COLO668 (cell line): Measurements from ENCODE around the gene VPS37B.
A peak's percentile ranks its signal among the peaks of the same experiment; 100 is the strongest.

Source experiments
- DNase-seq: peaks from one replicate; lab custom pipeline; 2025; ENCODE audit not compliant: unreplicated experiment; lab: John Stamatoyannopoulos, UW

Gene VPS37B

GRCh38 chr12:122842505-122843405, 53.2 kb downstream of the VPS37B start:
- peak; percentile 44 for DNase-seq

- peak; percentile 79 for DNase-seq
Observed at GRCh38 chr12:122841544-122842321, 54.2 kb downstream of the VPS37B start.

DNA sequence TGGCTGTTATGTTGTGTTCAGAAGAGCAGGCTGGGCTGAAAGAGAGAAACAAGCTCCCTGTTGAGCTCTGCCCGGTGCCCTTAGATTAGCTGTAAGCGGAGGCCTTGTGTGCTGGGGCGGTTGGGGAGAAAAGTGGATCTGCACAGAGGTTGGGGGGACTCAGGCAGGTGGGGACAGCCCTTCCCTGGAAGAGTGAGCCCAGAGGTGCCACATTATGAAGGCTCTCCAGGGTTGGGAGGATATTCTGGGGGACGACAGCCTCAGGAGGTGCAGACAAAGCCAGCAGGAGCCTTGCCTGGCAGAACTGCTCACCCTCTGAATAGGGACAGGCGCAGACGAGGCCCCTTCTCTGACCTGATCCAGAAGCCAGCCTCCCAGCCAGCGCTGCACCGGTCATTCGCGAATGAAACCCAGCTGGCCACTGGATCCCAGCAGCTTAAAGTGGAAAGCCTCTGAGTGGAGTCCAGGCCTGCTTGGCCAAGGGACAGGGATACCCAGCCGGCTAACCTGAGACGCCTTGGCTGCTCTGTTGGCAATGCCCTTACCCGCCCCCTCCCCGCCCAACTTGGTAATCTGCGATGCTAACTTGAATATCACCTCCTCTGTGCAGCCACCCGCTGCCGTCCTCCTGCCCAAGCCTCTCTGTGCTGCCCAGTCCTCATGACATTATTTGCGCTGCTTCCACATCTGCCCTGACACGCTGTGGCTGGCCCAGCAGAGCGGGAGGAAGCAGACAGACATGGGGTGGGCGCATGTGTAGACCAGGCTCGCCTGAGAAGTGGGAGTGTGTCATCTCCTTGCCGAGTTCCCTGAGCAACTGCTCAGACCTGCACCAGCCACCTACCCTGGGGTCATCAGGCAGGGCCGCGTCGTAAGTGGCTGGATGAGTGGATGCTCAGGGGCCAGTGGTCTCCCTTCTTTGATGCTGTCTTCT, 55.1 kb downstream of the VPS37B start:
- no peak for DNase-seq

- DNase-seq = no peak
Observed at GRCh38 chr12:122839907-122840554, 55.9 kb downstream of the VPS37B start.

DNA sequence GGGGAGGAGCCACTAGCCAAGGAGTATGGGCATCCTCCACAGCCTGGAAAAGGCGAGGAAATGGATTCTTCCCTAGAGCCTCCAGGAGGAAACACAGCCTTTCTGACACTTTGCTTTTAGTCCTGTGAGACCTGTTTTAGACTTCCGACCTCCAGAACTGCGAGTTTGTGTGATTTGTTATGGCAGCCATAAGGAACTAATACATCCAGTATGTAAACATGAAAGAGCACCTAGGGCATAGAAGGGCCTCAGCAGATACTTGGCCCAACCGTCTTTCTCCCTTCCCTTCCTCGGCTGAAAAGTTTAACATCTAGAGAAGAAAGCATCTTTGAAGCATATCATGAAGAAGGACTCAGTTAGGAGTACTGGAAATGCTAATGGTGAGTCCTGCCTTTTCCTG, 57.1 kb downstream of the VPS37B start:
- no peak for DNase-seq

DNA sequence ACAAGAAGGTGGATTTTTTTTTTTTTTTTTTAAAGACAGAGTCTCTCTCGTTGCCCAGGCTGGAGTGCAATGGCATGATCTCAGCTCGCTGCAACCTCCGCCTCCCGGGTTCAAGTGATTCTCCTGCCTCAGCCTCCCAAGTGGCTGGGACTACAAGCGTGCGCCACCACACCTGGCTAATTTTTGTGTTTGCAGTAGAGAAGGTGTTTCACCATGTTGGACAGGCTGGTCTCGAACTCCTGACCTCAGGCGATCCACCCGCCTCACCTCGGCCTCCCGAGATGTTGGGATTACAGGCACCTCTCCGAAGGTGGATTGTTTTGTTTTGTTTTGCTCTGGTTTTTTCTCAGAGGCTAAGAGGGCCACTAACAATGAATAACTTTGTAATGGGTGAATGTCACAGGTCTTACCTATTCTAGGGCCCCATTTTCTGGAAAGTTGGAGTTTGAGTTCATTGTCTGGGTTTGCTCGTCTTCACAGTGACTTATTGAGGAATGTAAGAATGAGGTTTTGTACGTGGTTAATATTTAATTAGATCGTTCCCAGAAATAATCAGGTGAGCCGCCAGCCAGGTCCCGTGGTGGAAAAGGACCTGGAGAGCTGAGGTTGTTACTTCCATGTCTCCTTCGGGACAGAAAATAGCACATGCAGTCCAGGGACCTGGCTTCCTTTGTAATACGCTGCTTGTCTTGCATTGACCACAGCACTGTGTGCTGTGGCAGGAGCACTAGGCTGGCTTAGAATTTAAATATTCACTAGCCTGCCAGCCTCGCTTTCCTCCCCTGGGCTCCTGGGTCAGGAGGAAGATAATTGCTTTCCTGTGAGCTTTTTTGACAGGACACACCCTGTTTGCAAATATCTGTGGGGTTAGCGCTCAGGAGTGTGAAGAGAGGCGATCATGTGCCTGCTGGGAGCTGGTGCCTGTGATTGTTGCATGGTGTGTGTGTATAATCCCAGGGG, 58.3 kb downstream of the VPS37B start:
- peak; percentile 65 for DNase-seq

DNA sequence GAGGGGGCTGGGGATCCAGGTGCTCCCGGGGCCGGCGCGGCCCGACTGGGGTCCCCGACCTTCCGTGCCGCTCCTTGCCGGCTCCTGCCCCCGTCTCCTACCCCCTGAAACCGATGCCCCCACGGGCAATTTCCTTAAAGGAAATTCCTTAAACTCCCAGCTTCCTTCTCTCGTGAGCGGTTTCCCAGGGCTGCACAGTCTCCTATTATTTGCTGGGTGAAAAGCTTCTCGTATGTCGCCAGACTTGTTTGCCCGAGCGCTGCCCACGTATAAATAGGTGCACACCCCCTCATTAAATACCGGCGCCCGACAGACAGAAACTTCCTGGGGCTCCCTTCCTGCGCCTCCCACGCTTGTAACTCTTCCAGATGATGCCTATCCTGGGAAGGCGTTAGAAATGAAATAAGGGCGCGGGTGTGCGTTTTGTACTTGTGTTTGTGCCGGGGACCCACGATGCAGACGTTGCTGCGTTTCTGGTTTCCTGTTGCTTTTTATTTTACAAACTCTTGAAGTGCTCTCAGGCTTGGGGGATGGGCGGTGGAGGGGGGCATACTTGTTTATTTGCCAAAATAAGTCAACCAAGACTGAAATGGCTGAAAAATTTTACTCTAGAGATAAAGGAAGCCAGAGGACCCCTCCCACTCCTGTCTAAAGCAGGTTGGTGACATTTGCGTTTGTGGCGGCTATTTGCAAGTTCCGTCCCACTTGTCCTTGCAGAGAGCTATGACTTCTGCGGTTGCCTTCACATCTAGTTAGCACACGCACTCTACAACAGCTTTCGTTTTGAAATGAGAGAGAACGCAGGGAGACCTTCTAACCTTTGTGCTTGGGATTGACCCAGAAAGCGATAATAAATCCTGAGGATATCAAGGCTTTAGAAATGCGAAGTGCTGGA, 59.6 kb downstream of the VPS37B start:
- DNase-seq = peak; percentile 68

DNA sequence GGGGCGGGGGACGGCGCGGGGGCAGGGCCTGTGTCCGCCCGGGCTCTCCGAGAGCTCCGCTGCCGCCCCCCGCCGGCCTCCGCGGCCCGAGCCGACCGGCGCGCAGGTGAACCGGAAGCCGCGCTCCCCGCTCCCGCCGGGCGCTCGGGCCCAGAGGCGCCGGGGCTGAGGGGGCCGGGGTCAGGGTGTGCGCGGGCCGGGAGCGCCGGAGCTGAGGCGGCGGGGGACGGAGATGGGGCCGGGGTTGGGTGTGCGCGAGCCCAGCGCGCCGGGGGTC, 60.2 kb downstream of the VPS37B start:
- DNase-seq = peak; percentile 80

- DNase-seq = peak; percentile 77
Observed at GRCh38 chr12:122834921-122835749, 60.8 kb downstream of the VPS37B start, which contains the start of gene HIP1R. Gene HIP1R, plus strand, starts transcription at chr12:122835457. Its CDS starts 94 bp downstream, at chr12:122835551.

- DNase-seq = peak; percentile 88
Observed at GRCh38 chr12:122834104-122834920, 61.6 kb downstream of the VPS37B start.

DNA sequence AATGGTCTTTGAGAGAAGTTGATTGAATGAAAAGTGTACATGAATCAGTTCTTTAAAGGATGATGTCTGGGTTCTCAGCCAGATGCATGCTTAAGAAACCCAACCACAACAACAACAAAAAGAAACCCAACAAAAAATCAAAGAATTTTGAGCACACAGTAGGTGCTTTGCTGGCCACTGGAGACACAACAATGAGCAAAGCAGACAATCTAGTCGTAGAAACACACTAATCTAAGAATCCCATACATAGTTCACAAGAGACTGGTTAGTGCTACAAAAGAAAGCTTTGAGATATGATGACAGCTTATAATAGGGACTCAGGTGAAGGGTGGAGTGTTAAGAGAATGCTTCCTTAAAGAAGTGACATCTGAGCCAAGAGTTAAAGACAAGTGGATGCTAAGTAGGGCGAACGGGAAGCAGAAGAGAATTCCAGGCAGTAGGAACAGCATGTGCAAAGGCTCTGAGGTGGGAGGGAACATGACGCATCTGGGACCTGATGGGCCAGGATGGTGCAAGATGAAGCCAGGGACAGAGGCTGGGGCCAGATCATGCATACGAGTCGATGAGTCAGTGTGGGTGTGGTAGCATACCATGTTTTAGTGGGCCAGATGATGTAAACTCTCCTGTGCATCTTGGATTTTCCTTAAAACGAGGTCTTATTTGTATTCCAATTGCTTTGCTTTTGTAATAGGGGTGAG, 65.3 kb downstream of the VPS37B start:
- DNase-seq = no peak

DNA sequence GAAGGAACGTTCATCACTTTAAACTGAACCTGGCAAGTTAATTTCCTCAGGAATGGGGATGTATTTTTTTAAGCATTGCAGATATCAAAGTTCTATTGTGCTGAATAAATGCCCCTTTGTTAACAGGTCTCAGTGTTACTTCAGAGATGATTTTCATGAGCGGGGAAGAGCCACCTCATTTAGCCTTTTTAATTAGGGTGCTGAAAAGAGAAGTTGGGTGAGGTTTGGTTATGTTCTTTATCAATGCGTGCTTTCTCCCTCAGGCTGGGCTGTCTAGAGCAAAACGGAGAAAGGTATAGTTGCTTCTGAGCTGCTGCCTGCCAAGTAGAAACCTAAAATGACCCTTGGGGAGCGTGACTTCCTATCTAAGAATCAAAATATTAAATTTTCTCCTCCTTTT, 68.7 kb downstream of the VPS37B start:
- no peak for DNase-seq

- no peak for DNase-seq
Observed at GRCh38 chr12:122825773-122826724, 69.9 kb downstream of the VPS37B start.

DNA sequence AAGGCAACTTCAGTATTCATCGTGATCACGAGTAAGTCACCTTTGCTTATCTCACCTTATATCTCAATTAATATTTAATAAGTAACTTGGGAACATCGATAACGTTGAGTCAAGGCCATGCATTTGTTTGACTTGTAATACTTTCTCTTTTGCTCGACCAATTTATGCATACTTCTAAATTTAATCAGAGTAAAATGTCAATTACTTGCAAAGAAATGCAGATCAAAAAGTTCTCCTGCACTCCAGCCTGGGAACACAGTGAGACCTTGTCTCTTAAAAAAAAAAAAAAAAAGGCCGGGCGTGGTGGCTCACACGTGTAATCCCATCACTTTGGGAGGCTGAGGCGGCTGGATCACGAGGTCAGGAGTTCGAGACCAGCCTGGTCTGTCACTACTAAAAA, 72.5 kb downstream of the VPS37B start:
- no peak for DNase-seq

GRCh38 chr12:122820838-122821271, 75.1 kb downstream of the VPS37B start:
- no peak for DNase-seq
